IPS-20b (cell line): Measurements from ENCODE around the gene ACTA2.

Experiments used
- H3K27ac ChIP-seq: one replicate; pipeline ENCODE4 v1.5.1; 2013; ENCODE audit warnings: low read length
- H3K27me3 ChIP-seq: 2 replicates; pipeline ENCODE4 v1.6.1; 2013; ENCODE audit warnings: mild to moderate bottlenecking, low read length, inconsistent platforms; ENCODE audit not compliant: insufficient read depth
- H3K36me3 ChIP-seq: 2 replicates; pipeline ENCODE4 v1.6.1; 2013; ENCODE audit warnings: low read depth, mild to moderate bottlenecking, inconsistent platforms, low read length, moderate library complexity; ENCODE audit not compliant: insufficient read depth
- H3K4me1 ChIP-seq: 2 replicates; pipeline ENCODE4 v1.6.1; 2013; ENCODE audit warnings: mild to moderate bottlenecking, control low read depth, inconsistent platforms, low read length, moderate library complexity; ENCODE audit not compliant: insufficient read depth
- H3K4me3 ChIP-seq: 2 replicates; pipeline ENCODE4 v1.5.1; 2013; ENCODE audit warnings: mild to moderate bottlenecking, low read length, inconsistent platforms
- H3K9ac ChIP-seq: 2 replicates; pipeline ENCODE4 v1.6.1; 2013; ENCODE audit warnings: low read depth, mild to moderate bottlenecking, inconsistent platforms, low read length, moderate library complexity
- H3K9me3 ChIP-seq: 2 replicates; pipeline ENCODE4 v1.6.1; 2013; ENCODE audit warnings: mild to moderate bottlenecking, low read depth, low read length, inconsistent platforms; ENCODE audit not compliant: insufficient read depth

The ACTA2 gene

GRCh38 chr10:88946965-88947590, 5.5 kb downstream of the ACTA2 start:
- Histone ChIP-seq H3K9me3 (no peaks in the 10 kb centered on the region), H3K9ac (no peak overlapping the region), H3K36me3 (no peaks in the 10 kb centered on the region), H3K4me1 (peaks cover 11% of the 10 kb centered on the region; the same call in 1 of the 2 replicates), H3K4me3 (no peak overlapping the region), H3K27me3 (no peaks in the 10 kb centered on the region), H3K27ac (no peak overlapping the region)

GRCh38 chr10:88946200-88946599, 6.4 kb downstream of the ACTA2 start:
- no peaks in the 10 kb centered on the region for H3K36me3 ChIP-seq
- H3K9me3 ChIP-seq = no peaks in the 10 kb centered on the region
- no peak overlapping the region for H3K9ac ChIP-seq
- no peak overlapping the region for H3K27ac ChIP-seq
- peaks cover 4% of the 10 kb centered on the region; the same call in 1 of the 2 replicates for H3K4me1 ChIP-seq
- H3K27me3 ChIP-seq = no peaks in the 10 kb centered on the region
- no peak overlapping the region for H3K4me3 ChIP-seq

GRCh38 chr10:88944813-88945212, 7.8 kb downstream of the ACTA2 start:
- Histone ChIP-seq H3K4me3 (no peak overlapping the region), H3K9ac (no peak overlapping the region), H3K27me3 (no peaks in the 10 kb centered on the region), H3K9me3 (no peaks in the 10 kb centered on the region), H3K36me3 (no peaks in the 10 kb centered on the region), H3K27ac (no peak overlapping the region), H3K4me1 (no peaks in the 10 kb centered on the region)

- no peaks in the 10 kb centered on the region for H3K36me3 ChIP-seq
- no peaks in the 10 kb centered on the region for H3K4me1 ChIP-seq
Observed at GRCh38 chr10:88943778-88944177, 8.8 kb downstream of the ACTA2 start.

GRCh38 chr10:88941026-88941425, 11.5 kb downstream of the ACTA2 start:
- no peak overlapping the region for H3K27ac ChIP-seq
- no peaks in the 10 kb centered on the region for H3K9me3 ChIP-seq
- H3K4me1 ChIP-seq = no peaks in the 10 kb centered on the region
- H3K27me3 ChIP-seq = no peaks in the 10 kb centered on the region
- no peak overlapping the region for H3K4me3 ChIP-seq
- H3K36me3 ChIP-seq = no peaks in the 10 kb centered on the region
- H3K9ac ChIP-seq = no peak overlapping the region

More at GRCh38 chr10:88943778-88944177, 8.8 kb downstream of the ACTA2 start:
- no peaks in the 10 kb centered on the region for H3K9me3 ChIP-seq
- H3K9ac ChIP-seq = no peak overlapping the region
- H3K27me3 ChIP-seq = no peaks in the 10 kb centered on the region
- H3K27ac ChIP-seq = no peak overlapping the region
- H3K4me3 ChIP-seq = no peak overlapping the region

- H3K27ac ChIP-seq = no peak overlapping the region
- H3K36me3 ChIP-seq = no peaks in the 10 kb centered on the region
- H3K4me1 ChIP-seq = 0 out of 2 replicates have a peak, but pooled peaks cover 2% of the 10 kb centered on the region
- no peak overlapping the region for H3K9ac ChIP-seq
- H3K4me3 ChIP-seq = no peak overlapping the region
- no peaks in the 10 kb centered on the region for H3K9me3 ChIP-seq
- H3K27me3 ChIP-seq = no peaks in the 10 kb centered on the region
Observed at GRCh38 chr10:88938938-88939337, 13.6 kb downstream of the ACTA2 start.

GRCh38 chr10:88938039-88938438, 14.5 kb downstream of the ACTA2 start:
- Histone ChIP-seq H3K27me3 (no peaks in the 10 kb centered on the region), H3K9me3 (no peaks in the 10 kb centered on the region), H3K9ac (no peak overlapping the region), H3K36me3 (no peaks in the 10 kb centered on the region), H3K4me1 (0 out of 2 replicates have a peak, but pooled peaks cover 2% of the 10 kb centered on the region), H3K27ac (no peak overlapping the region), H3K4me3 (no peak overlapping the region)

GRCh38 chr10:88936656-88937055, 15.9 kb downstream of the ACTA2 start:
- Histone ChIP-seq H3K9ac (no peak overlapping the region), H3K36me3 (no peaks in the 10 kb centered on the region), H3K4me1 (0 out of 2 replicates have a peak, but pooled peaks cover 2% of the 10 kb centered on the region), H3K27me3 (no peaks in the 10 kb centered on the region), H3K27ac (no peak overlapping the region), H3K4me3 (no peak overlapping the region), H3K9me3 (no peaks in the 10 kb centered on the region)

- Histone ChIP-seq H3K4me3 (no peak overlapping the region), H3K27ac (no peak overlapping the region), H3K9me3 (no peaks in the 10 kb centered on the region), H3K27me3 (no peaks in the 10 kb centered on the region), H3K4me1 (0 out of 2 replicates have a peak, but pooled peaks cover 2% of the 10 kb centered on the region), H3K9ac (no peak overlapping the region), H3K36me3 (no peaks in the 10 kb centered on the region)
Observed at GRCh38 chr10:88934900-88935672, 17.5 kb downstream of the ACTA2 start.

- H3K27ac ChIP-seq = no peak overlapping the region
- H3K4me1 ChIP-seq = 0 out of 2 replicates have a peak, but pooled peaks cover 2% of the 10 kb centered on the region
- H3K36me3 ChIP-seq = no peaks in the 10 kb centered on the region
- H3K4me3 ChIP-seq = no peak overlapping the region
- no peaks in the 10 kb centered on the region for H3K27me3 ChIP-seq
- H3K9me3 ChIP-seq = no peaks in the 10 kb centered on the region
- no peak overlapping the region for H3K9ac ChIP-seq
Observed at GRCh38 chr10:88933564-88933963, 19.0 kb downstream of the ACTA2 start.

GRCh38 chr10:88932539-88933256, 19.9 kb downstream of the ACTA2 start:
- Histone ChIP-seq H3K9me3 (no peaks in the 10 kb centered on the region), H3K36me3 (no peaks in the 10 kb centered on the region), H3K4me3 (no peak overlapping the region), H3K27me3 (no peaks in the 10 kb centered on the region), H3K9ac (no peak overlapping the region), H3K4me1 (0 out of 2 replicates have a peak, but pooled peaks cover 2% of the 10 kb centered on the region), H3K27ac (no peak overlapping the region)
